GM18907 (cell line): ENCODE results near the gene CNIH2.
"Not testable (repeated sequence)": the region's sequence is repeated elsewhere in the genome, so short reads cannot be mapped to it uniquely, and the experiment has no call there.

Source experiments
- ATAC-seq: cut with Tn5 transposase; IDR thresholded peaks from one replicate; pipeline ENCODE4 v1.9.1; 2021; ENCODE audit warnings: mild to moderate bottlenecking, moderate library complexity; ENCODE audit not compliant: unreplicated experiment

Gene CNIH2

DNA sequence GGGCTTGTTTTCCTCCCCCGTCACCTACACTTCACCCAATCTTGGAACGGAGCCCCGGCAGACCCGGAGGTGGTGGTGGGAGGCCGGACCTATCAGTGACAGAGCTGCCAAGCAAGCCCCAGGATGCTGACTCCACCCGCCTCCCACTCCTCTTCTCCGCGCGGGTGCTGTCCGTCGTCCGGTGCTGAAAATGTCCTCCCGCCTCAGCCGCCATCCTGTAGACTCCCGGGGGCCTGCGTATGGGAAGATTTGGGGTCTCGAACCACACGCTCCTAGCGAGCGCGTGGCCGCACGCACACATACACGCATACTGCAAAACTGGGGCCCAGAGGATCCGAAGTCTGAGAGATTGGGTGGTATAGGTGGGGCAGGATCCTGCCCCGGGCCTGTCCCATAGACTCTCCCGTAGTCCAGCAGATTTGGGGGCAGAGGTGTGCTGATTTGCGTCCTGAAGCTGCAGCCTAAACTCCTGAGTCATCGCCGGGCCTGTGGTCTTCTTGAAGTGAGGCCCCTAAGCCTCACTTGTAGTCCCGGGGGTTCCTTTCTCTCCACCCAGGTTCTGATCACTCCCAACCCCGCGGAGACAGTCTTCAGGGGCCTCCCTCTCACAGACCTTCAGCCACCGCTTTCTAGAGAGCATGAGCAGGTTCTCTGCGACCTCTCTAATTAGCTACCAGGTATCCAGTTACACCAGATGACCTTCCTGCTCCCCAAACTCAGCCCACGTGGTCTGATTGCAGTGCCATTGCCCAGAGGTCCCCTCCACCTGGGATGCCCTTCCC, 11.8 kb downstream of the CNIH2 start:
- peak; percentile 38 for ATAC-seq

DNA sequence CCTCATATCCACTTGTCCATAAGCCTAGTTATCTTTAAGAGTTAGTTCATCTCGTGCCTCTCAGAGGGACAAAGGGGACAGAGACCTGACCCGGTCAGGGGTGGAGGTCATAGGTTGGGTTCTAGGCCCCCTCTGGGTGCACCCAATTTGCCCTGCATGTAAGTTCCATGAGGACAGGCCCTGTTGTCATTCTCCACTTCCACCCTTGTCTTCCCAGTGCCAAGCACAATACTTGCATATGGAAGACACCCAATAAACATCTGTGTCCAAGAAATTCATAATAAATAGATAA, 12.3 kb downstream of the CNIH2 start:
- ATAC-seq, result no peak

DNA sequence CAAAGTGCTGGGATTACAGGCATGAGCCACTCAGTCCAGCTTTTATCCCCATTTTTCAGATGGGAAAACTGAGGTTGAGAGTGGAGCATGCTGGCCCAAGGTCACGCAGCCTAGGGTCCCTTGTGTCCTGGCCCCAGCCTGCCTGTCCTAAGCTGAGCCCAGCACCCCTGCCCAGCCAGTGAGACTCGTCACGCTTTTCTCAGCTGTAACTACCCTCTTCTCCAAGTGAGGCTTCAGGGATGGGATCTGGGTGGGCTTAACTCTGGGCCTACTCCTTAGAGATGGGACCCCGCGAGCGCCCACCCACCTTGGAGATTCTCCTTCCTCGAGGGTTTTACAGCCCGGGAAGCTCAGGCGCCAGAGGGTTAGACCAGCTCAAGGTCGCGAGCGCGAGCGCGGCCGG, 13.3 kb downstream of the CNIH2 start:
- no peak for ATAC-seq

DNA sequence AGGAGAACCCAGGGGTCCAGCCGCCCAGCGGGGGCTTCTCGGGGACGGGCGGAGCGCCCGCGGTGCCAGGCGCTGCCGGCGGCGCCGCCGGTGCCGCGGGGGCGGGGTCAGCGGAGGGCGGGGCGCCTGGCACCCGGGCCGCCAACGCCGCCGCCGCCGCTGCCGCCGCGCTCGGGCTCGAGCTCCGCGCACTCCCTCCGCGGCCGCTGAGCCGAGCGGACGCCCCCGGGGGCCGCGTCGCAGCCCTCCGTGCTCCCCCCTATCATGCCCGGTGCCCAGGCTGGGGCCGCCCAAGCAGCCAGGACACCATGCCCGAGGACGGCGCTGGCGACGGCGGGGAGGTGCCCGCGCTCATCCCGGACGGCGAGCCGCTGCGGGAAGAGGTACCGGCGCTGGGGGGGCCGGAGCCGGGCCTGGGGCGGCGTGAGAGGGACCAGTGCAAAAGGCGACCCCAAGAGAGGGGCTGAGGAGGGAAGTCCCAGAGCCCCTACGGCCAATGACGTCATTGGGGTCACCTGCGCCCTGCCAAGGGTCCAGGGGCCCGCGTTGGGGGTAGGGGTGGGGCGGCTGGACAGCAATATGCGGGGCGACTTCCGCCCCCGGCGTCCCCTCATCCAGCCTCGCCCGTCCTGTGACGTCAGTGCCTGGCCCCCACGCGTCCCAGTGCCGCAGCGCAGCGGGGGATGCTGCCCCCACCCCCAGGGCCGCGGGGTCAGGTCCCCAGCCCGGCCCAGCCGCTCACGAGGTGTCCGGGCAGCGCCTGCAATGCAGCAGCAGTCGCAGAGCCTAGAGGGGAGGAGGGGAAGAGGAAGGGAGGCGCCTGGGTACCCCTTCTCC, 13.9 kb downstream of the CNIH2 start, which contains the start of gene TMEM151A:
Gene TMEM151A (plus strand): TSS at position 189 of the 837 bp plus-strand sequence. CDS start 120 bp downstream, at position 309.
- no peak for ATAC-seq

DNA sequence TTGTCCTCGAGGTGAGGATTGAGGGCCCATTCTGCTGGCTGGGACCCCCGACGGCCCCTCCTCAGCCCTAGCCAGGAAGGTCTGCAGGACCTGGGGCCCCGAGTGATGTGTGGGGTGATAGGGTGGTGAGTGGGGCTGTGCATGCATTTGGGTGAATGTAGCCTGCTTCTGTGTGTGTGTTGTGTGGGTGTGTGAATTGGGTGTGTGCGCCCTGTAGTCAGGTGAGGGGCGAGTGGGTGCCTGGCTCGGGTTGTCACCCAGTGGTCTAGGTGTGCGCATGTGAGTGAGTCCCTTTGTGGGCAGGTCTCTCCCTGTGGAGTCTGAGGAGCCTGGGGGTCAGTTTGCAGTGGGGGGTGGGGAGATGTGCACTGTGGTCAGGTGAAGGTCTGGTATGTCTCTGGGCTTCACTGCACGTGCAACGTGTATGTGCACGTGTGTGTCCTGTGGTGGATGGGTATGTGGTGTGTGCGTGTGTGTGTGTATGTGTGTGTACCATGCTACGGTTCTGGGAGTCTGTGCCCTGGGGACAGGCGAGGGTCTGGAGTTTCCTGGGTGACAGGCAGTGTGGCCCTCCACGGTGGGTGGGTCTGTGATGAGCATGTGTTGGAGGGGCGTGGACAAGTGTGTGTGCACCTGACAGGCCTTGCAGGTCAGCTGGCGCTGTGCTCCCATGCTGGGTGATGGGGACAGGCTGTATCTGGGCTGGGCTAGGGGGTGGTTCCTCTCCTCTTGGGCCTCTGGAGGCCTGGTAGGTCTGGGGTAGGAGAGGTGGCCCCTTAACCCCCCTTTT, 14.8 kb downstream of the CNIH2 start:
- ATAC-seq, result no peak

DNA sequence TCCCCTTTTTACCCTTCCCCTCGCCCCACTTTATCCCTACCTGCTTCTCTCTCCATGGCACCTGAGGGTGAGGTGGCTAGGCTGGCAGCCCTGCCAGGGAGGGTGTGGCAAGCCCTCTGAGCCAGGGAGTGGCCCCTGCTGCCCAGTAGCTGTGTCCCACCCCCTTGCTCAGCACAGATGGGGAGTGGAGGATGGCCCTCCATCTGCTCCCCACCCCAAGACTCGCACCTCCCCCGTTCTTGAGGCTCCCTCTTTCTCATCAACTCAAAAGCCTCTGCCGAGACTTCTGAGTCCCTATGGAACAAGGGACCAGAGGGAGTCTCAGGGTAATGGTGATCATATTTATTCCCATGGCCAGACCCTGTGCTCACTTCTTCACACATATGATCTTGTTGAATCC, 15.4 kb downstream of the CNIH2 start:
- no peak for ATAC-seq

DNA sequence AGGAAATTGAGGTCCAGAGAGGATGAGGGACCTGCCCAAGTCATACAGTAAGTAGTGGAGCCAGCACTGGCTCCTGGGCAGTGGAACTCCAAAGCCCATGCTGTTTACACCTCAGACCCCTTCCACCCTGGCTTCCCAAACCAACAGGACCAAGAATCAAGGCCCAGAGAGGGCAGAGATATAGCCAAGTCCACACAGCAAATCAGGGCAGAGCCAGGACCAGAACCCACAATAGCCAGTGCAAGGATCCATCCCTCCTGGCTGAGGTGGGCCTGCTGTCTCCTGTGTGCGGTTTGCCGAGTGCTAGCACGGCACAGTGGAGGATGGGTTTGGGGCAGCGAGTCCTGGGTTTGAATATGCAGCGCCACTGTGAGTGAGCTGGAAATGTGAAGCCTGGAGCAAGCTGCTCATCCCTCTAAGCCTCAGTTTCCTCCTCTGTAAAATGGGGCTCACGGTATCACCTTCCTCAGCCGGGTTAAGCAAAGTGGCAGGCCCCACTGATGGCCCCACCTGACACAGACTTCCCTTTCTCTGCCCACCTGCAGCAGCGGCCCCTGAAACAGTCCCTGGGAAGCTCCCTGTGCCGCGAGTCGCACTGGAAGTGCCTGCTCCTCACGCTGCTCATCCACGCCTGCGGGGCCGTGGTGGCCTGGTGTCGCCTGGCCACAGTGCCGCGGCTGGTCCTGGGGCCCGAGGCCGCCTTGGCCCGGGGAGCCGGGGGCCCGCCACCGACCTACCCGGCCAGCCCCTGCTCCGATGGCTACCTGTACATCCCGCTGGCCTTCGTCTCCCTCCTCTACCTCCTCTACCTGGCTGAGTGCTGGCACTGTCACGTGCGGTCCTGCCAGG, 16.0 kb downstream of the CNIH2 start:
- ATAC-seq, result no peak

DNA sequence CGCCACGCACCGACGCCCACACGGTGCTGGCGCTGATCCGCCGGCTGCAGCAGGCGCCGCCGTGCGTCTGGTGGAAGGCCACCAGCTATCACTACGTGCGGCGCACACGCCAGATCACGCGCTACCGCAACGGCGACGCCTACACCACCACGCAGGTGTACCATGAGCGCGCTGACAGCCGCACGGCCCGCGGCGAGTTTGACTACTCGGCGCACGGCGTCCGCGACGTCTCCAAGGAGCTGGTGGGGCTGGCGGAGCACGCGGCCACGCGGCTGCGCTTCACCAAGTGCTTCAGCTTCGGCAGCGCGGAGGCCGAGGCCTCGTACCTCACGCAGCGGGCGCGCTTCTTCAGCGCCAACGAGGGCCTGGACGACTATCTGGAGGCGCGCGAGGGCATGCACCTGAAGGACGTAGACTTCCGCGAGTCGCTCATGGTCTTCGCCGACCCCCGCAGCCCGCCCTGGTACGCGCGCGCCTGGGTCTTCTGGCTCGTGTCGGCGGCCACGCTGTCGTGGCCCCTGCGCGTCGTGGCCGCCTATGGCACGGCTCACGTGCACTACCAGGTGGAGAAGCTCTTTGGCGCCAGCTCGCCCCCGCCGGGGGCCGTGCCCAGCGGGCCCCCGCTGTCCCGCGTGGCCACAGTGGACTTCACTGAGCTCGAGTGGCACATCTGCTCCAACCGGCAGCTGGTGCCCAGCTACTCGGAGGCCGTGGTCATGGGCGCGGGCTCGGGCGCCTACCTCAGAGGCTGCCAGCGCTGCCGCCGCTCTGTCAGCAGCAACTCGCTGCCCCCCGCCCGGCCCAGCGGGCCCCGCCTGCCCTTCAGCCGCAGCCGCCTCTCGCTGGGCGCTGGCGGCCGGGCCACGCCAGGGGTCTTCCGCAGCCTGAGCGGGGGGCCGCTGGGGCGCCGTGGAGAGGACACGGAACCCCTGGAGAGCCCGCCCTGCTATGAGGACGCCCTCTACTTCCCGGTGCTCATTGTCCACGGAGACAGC, 16.9 kb downstream of the CNIH2 start:
- no peak for ATAC-seq

DNA sequence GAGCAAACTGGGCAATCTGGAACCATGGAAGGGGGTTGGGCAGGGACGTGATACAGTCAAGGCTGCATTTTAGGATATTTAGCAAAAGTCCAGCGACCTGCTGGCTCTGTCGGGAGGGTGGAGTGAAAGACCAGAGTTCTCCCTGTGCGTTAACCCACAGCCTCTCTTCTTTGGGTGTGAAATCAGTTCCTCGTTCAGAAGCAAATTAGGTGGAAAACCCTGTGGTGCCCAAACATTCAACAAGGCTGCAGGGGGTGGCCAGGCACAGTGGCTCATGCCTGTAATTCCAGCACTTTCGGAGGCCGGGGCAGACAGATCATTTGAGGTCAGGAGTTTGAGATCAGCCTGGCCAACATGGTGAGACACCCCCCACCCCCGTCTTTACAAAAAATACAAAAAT, 19.6 kb downstream of the CNIH2 start:
- no peak for ATAC-seq

DNA sequence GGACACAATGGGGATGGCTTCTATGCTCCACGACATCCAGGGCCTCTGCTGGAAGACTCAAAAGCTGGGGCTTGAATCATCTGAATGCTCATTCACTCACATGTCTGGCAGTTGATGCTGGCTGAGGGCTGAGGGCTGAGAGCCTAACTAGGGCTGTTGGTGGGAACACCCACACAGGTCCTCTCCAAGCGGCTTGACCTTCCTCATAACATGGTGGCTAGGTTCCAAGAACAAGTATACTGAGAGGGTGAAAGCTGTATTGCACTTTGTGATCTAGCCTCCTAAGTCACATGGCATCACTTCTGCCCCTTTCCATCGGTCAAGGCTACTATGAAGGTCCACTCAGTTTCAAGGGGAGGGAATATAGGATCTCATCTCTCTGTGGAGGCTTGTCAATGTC, 21.2 kb downstream of the CNIH2 start:
- ATAC-seq, result no peak

DNA sequence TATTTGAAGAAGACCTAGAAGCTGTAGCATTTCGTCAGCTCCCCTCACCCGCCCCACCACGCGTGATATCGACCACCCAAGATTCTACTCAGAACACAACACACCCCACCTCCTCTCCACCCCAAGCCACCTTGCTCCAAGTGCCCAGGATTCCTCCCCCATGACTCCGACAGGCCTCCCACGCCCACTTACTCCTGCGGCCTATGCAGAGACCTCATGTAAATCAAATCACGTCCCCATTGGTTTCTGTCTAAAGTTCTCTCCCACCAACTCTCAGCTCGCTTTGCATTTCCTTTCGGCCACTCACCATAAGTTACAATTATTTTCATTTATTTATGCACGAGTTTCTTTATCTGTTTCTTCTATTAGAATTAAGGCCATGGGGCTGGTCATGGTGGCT, 24.7 kb downstream of the CNIH2 start:
- no peak for ATAC-seq

DNA sequence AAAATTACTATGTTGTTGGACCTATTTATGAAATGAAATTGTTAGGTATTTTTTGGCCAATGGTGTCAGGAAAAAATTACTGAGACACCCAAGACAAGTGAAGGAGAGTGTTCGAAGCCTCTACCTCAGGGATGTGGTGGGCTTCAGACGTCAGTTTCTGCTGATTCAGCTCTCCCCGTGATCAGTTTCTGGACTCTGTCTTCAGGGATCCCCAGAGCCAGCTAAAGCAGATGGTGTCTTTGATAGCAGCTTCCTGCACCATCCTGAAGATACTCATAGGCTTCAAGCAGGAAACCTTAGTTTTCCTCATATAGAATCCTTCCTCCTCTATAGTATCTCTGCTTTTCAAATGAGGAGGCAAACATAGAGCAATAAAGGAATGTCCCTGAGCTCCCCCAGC, 31.5 kb downstream of the CNIH2 start:
- no peak for ATAC-seq

DNA sequence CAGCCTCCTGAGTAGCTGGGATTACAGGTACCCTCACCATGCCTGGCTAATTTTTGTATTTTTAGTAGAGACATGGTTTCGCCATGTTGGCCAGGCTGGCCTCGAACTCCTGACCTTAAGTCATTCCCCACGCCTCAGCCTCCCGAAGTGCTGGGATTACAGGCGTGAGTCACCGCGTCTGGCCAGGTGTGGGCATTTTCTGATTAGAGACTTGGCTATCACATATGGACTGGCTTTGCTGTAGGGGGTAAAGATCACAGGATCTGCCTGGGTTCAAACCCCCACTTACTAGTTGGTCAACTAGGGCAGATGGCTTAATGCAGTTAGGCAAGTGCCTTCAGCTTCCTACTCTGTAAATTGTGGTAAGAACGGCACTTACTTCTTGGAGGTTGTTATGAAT, 32.3 kb downstream of the CNIH2 start:
- no peak for ATAC-seq

DNA sequence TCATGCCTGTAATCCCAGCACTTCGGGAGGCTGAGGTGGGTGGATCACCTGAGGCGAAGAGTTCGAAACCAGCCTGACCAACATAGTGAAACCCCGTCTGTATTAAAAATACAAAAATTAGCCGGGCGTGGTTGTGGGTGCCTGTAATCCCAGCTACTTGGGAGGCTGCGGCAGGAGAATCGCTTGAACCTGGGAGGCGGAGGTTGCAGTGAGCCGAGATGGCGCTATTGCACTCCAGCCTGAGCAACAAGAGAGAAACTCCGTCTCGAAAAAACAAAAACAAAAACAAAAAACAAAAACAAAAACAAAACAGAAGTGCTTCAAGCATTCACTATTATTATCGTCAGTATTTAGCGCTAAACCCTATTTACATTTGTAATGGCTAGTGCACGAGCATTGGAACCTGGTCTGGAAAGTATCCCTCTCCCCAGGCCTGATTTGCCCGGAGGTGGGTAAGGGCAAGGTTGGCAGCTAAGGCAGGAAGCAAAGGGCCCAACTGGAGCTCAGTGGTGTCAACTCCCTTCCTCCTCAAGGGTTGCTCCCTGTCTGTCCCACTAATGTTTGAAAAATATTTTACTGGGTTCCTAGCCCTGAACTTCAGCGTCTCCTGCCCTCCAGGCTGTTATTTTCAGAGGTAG, 32.9 kb downstream of the CNIH2 start:
- ATAC-seq, result not testable (repeated sequence)

DNA sequence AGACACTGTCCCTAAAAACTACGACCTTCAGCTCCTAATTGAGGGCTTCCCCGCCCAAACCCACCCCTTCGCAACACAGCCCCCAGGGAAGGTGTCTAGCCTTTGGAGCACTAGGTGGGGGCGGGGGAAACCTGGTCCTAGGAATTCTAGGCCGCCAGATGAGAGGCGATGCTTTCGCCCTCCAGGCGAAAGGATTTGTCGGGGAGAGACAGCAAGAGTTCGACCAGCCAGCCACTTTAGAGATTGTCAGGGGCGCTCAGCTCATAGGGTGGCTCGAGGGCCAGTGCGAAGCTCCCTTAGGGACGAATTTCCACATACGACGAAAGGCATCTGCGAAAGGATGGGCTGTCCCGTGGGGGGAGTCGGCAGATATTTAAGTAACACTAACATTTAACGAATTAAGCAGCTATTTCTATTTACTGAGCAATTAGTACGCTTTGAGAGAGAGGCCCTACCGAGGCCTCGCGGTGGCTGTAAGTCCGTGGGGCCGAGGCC, 33.5 kb downstream of the CNIH2 start:
- peak; percentile 0 for ATAC-seq

DNA sequence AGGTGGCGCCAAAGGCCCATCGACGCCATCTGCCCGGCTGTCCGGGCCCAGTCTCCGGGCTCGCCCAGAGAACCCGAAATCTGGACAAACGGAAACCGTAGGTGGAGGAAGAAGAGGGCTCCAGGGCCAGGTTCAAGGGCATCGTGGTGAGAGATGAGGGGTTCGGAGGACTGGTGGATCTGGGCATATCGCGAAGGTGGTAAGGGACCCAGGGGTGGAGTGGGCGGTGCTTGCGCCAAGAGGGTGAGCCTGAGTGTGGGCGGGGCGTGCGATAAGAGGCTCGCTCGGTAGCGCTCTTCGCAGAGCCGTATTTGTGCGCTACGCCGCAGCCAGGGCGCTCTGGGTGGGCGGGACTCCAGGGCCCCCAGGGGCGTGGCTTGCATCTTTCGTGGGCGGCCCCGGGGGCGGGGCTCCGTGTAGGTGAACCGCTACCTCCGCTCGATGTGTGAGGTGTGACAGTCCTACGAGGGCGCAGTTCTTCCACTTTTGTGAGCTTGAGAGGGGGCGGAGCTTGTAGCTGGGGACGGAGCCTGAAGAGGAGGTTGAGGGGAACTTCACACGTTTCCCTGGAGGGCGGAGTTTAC, 34.1 kb downstream of the CNIH2 start:
- peak; percentile 69 for ATAC-seq

DNA sequence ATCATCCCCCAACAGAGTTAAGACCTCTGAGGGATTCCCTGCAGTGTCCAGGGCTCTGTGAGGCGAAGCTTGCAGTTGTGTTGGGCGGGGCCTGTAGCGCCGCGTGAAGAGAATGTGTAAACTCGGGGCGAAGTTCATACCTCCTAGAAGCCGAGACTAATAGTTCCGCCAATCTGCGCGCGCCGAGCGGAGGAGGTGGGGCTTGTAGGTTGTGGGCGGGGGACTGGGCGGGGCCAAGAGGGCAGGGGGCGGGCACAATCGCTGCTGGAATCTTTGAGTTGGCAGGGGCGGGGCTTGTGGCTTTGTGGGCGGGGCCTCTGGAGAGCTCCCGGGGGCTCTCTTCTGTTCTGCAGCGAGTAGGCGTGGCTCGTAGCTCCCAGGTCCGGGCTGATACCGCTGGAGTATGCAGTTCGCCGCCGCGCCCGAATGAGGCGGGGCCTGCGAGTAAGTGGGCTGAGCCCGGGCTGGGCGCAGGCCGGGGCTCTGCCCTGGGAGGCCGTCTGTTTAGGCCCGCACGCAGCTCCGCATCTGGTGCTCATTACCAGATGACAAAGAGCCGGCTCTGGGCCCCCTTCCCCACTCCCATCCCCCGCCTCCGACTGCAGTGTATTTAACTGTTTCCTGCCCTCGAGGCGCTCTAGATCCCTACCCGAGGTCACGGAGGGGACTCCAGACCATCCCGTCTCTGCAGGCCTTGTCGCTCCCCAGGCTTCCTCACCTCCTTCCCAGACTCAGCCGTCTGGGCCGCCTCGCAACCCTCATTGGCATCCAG, 34.8 kb downstream of the CNIH2 start:
- ATAC-seq, result peak; percentile 57
